Spleen (tissue), 11 donors: ENCODE measurements around the gene GAS7. TPM values are rescaled to one million over a fixed set of nuclear protein-coding genes. Genes with fewer than 3 reads are reported as not detected.
A peak's percentile ranks its signal among the peaks of the same experiment; 100 is the strongest.

Experiments
- DNase-seq: peaks from one replicate; pipeline ENCODE4 v3.0.0-alpha.2; 2020
- H3K27ac ChIP-seq, 8 donors: fragments of 200-600 bp; sonication (generic) in 7 of 8; 1 replicate in 4 of 8; 2 replicates in 4 of 8; pipeline versions ENCODE4 v1.5.0 to v1.8.0; 2016 to 2021; ENCODE audit warnings: inconsistent platforms in 4 of 8, mild to moderate bottlenecking in 4 of 8, moderate library complexity in 1 of 8
- H3K27me3 ChIP-seq, 7 donors: fragments of 200-600 bp; sonication (generic) in 6 of 7; replicated peaks in 1 of 7; 1 replicate in 4 of 7; 2 replicates in 3 of 7; pipeline versions ENCODE4 v1.5.0 to v1.8.0; 2016 to 2021; ENCODE audit warnings: inconsistent platforms in 3 of 7, mild to moderate bottlenecking in 1 of 7
- H3K36me3 ChIP-seq, 6 donors: fragments of 200-600 bp; sonication (generic) in 5 of 6; 1 replicate in 4 of 6; 2 replicates in 2 of 6; pipeline versions ENCODE4 v1.5.0 to v1.8.0; 2016 to 2021; ENCODE audit warnings: inconsistent platforms in 2 of 6
- H3K4me1 ChIP-seq, 6 donors: fragments of 200-600 bp; sonication (generic) in 5 of 6; 1 replicate in 3 of 6; 2 replicates in 3 of 6; pipeline versions ENCODE4 v1.5.0 to v1.8.0; 2016 to 2021; ENCODE audit warnings: inconsistent platforms in 3 of 6
- H3K4me3 ChIP-seq, 8 donors: fragments of 200-600 bp; sonication (generic) in 7 of 8; 1 replicate in 4 of 8; 2 replicates in 4 of 8; pipeline versions ENCODE4 v1.5.0 to v1.8.0; 2016 to 2021; ENCODE audit warnings: inconsistent platforms in 4 of 8, mild to moderate bottlenecking in 4 of 8, moderate library complexity in 2 of 8
- H3K9me3 ChIP-seq, 8 donors: fragments of 200-600 bp; sonication (generic) in 7 of 8; 1 replicate in 4 of 8; 2 replicates in 4 of 8; pipeline versions ENCODE4 v1.5.0 to v1.8.0; 2016 to 2021; ENCODE audit warnings: inconsistent platforms in 4 of 8
- POLR2A ChIP-seq, 3 donors: fragments of 450-650 bp; IDR thresholded peaks; one replicate each; pipeline ENCODE4 v1.5.1; 2017; ENCODE audit warnings: antibody characterized with exemption in 3 of 3, mild to moderate bottlenecking in 1 of 3
- POLR2AphosphoS5 ChIP-seq, 3 donors: sonication (generic); formaldehyde crosslinking; IDR thresholded peaks; one replicate each; pipeline ENCODE4 v1.5.1; 2017; ENCODE audit warnings: antibody characterized with exemption in 3 of 3
- WGBS, 5 donors: extraction: QIAGEN DNeasy Blood & Tissue Kit in 3 of 5; methylation state at CpG; one replicate each; pipeline versions ENCODE4 v1.1.5 to v1.1.7; 2013 to 2018; 5-methylcytosine and 5-hydroxymethylcytosine counted together
- intact Hi-C: fragments of 100-400 bp; cut with DNase I; formaldehyde crosslinking; loops from one replicate; pipeline ENCODE4 v1.15.0; 2023; ENCODE audit warnings: low total_unique reads
- polyA plus RNA-seq, 3 donors: library from polyadenylated mRNA; stranded (reverse); fragments of 200-250 nt; gene quantifications; one replicate each; pipeline ENCODE4 v1.2.1, GENCODE V29; 2013
- total RNA-seq, 7 donors: library from RNA; depleted of rRNA in 3 of 7; stranded (reverse); fragments of >200 nt in 3 of 7; fragmentation: NEBNext Ultra II Directional in 4 of 7; extraction: Animal tissue kit (Norgen Biotek cat#: 25700) in 4 of 7; gene quantifications; one replicate each; pipeline versions ENCODE4 v1.1.0 to v1.2.1, GENCODE V29; 2016 to 2021
- TF ChIP-seq, protein P1 (sequence below), 11 experiments: fragments of 200-600 bp in 7 of 11; fragments of 450-650 bp in 4 of 11; sonication (generic) in 4 of 11; IDR thresholded peaks in 8 of 11; conservative IDR thresholded peaks in 3 of 11; 1 replicate in 7 of 11; 2 replicates in 4 of 11; pipeline versions ENCODE4 v1.4.0 to v1.8.0; 2016 to 2021; ENCODE audit warnings: antibody characterized with exemption in 11 of 11, inconsistent platforms in 4 of 11, mild to moderate bottlenecking in 1 of 11
- donor health status: healthy with polysubstance abuse.
- donor health status: DM: no; HTN: no; CAD: no; lungs with moderate emphysema.
- donor health status: DM: no; HTN: no; CAD: no.
- donor health status: Bipolar disorder and iron deficiency.
- donor health status: healthy.
- donor health status: DM: no; HTN: no; CAD: no.
- donor health status: DM: yes; HTN: yes; CAD: no.

Gene GAS7
- total and polyA plus RNA-seq, 10 donors: 4.1 to 127 (median 60.9) TPM

DNA sequence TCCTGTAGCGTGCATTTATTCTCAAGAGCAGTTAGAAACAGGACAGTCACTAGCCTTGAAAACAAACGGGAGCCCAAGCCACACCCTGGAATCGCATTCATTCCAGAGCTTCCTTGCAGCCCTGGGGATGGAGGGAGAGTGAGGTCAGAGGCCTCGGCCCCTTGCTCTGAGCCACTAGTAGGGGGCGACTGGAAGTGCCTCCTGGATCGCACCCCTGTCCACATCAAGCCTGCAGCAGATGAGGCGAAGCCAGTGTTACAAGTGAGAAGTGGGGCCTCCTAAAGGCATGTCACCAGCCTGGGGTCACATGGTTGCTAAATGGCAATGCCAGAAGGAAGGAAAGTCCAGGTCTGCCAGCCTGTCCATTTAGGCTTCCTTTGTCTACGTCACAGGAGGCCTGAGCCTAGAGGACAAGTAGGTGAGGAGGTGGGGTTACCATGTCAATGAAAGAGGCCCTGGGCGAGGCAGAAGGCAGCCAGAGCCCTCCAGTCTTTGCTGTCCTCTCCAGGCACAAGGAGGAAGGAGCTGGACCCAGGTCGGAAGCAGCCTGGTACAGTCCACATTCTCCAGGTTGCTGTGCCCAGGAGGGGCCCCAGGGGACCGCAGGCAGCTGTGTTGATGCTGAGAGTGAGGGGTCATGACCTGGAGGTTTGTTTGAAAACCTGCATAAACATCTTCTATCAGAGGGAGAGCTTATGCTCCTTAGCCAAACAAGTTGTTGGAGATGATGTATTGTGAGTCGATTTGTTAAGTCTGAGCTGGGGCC lies 290.3 kb downstream of the GAS7 start:
- Histone ChIP-seq H3K4me3 (no peak overlapping the region), H3K36me3 (peaks cover 0 to 19% (median 0%) of the 10 kb centered on the region in 6 donors), H3K27me3 (peaks cover 0 to 22% (median 0%) of the 10 kb centered on the region in 7 donors), H3K27ac (no peak overlapping the region), H3K4me1 (no peaks in the 10 kb centered on the region), H3K9me3 (no peaks in the 10 kb centered on the region)
- DNase-seq: peak; percentile 43
- 49 to 60% (median 58%) methylated on average over 11 to 12 of the region's 12 CpGs for WGBS, 5 donors
- intact Hi-C loops: no loop called here
- TF ChIP-seq, protein P1, sequence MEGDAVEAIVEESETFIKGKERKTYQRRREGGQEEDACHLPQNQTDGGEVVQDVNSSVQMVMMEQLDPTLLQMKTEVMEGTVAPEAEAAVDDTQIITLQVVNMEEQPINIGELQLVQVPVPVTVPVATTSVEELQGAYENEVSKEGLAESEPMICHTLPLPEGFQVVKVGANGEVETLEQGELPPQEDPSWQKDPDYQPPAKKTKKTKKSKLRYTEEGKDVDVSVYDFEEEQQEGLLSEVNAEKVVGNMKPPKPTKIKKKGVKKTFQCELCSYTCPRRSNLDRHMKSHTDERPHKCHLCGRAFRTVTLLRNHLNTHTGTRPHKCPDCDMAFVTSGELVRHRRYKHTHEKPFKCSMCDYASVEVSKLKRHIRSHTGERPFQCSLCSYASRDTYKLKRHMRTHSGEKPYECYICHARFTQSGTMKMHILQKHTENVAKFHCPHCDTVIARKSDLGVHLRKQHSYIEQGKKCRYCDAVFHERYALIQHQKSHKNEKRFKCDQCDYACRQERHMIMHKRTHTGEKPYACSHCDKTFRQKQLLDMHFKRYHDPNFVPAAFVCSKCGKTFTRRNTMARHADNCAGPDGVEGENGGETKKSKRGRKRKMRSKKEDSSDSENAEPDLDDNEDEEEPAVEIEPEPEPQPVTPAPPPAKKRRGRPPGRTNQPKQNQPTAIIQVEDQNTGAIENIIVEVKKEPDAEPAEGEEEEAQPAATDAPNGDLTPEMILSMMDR (IDR thresholded peaks at IDR 0.05 in 8 of 11, conservative IDR thresholded peaks at IDR 0.05 in 3 of 11): no peak
- TF ChIP-seq POLR2AphosphoS5 (IDR thresholded peaks at IDR 0.05): no peak
- no peak for TF ChIP-seq POLR2A (IDR thresholded peaks at IDR 0.05)

DNA sequence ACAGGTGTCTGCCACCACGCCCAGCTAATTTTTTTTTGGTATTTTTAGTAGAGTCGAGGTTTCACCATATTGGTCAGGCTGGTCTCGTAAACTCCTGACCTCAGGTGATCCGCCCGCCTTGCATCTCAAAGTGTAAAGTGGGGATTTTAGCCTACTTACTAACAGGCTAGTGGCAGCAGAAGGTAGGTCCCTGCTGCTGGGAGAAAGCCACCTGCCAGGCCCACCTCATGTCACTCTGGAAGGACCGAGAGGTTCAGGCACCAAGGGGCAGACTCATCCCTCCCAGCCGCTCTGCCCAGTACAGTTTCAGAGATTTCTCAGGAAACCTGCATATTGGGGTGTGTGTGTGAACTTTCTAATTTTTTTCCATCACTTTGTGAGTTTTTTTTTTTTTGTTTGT lies 291.3 kb downstream of the GAS7 start:
- intact Hi-C loops: no loop called here
- TF ChIP-seq POLR2AphosphoS5 (IDR thresholded peaks at IDR 0.05): no peak
- TF ChIP-seq, protein P1 (IDR thresholded peaks at IDR 0.05 in 8 of 11, conservative IDR thresholded peaks at IDR 0.05 in 3 of 11): no peak
- no peak for TF ChIP-seq POLR2A (IDR thresholded peaks at IDR 0.05)
- H3K36me3 ChIP-seq: peaks cover 0 to 9% (median 0%) of the 10 kb centered on the region in 6 donors
- no peaks in the 10 kb centered on the region for H3K9me3 ChIP-seq
- H3K4me1 ChIP-seq: no peaks in the 10 kb centered on the region
- WGBS, 5 donors: 55 to 93% (median 86%) methylated on average over 7 of the region's 7 CpGs
- no peak overlapping the region for H3K4me3 ChIP-seq
- no peak overlapping the region for H3K27ac ChIP-seq
- peaks cover 0 to 23% (median 0%) of the 10 kb centered on the region in 7 donors for H3K27me3 ChIP-seq
- peak; percentile 17 for DNase-seq

DNA sequence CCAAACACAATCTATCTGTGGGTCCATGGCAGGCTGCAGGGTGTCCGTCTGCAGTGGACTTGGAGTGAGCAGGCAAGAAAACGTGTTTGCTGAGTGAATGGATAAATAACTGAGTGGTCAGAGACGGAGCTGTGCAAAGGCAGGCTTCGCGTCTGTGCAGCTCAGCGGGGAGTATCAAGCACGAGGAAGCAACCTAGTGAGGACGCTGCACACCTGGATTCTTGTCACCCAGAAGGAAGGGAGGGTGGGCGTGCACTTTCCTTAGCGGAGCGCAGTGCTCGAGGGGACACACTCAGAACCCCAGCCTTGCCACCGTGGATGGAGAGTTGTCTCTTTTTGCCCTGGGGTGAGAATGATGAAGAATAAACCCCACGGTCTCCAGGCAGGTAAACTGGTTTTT lies 291.8 kb downstream of the GAS7 start:
- H3K27ac ChIP-seq: no peak overlapping the region
- WGBS, 5 donors: 75 to 82% (median 79%) methylated on average over 14 of the region's 14 CpGs
- peak in 1 of 3 donors; percentile 8 for TF ChIP-seq POLR2AphosphoS5 (IDR thresholded peaks at IDR 0.05)
- TF ChIP-seq, protein P1 (IDR thresholded peaks at IDR 0.05 in 8 of 11, conservative IDR thresholded peaks at IDR 0.05 in 3 of 11): no peak
- intact Hi-C loops: no loop called here
- H3K4me3 ChIP-seq: no peak overlapping the region
- H3K27me3 ChIP-seq: peaks cover 0 to 28% (median 0%) of the 10 kb centered on the region in 7 donors
- peak; percentile 28 for DNase-seq
- no peaks in the 10 kb centered on the region for H3K9me3 ChIP-seq
- no peaks in the 10 kb centered on the region for H3K4me1 ChIP-seq
- peaks cover 0 to 5% (median 0%) of the 10 kb centered on the region in 6 donors for H3K36me3 ChIP-seq

DNA sequence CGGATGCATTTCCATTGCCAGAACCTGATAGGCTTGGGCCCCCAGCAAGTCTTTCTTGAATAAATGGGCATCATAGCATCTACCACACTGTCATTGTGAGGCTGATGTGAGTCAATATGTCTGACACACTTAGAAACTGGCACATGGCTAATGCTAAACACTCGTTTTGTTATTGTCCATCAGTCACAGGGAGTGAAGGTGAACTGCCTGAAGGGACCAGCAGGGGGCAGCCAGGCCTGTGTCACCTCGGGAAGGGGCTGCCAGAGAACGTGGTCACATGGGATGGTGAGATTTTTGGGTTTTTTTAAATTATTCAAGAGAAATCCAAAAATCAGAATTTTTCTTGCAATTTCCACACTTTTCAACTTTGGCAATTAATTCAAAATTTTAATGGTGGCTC lies 292.5 kb downstream of the GAS7 start:
- TF ChIP-seq, protein P1 (IDR thresholded peaks at IDR 0.05 in 8 of 11, conservative IDR thresholded peaks at IDR 0.05 in 3 of 11): peak; percentile 24 to 73 (median 58)
- no peak for TF ChIP-seq POLR2AphosphoS5 (IDR thresholded peaks at IDR 0.05)
- H3K4me1 ChIP-seq: peaks cover 0 to 2% (median 0%) of the 10 kb centered on the region in 6 donors
- no peak overlapping the region for H3K4me3 ChIP-seq
- intact Hi-C loops: no loop called here
- WGBS, 5 donors: 6 to 17% (median 12%) methylated on average over 4 of the region's 4 CpGs
- no peaks in the 10 kb centered on the region for H3K36me3 ChIP-seq
- no peaks in the 10 kb centered on the region for H3K9me3 ChIP-seq
- H3K27me3 ChIP-seq: peaks cover 0 to 29% (median 0%) of the 10 kb centered on the region in 7 donors
- peak; percentile 74 for DNase-seq
- H3K27ac ChIP-seq: no peak overlapping the region
